Measurements from ENCODE around the gene C11orf98. TPM values are rescaled to one million over a fixed set of nuclear protein-coding genes. Genes with fewer than 3 reads are reported as not detected.

C11orf98 gene
- total RNA-seq, 1 experiment from 2014 or later = 116 TPM

Other genes with a start within 250 kb of the C11orf98 start
- not detected in 2 replicates for gene SCGB1A1, start 246.2 kb downstream of the C11orf98 start, total RNA-seq (2014; rRNA removed; shearing (Covaris generic))
- gene AHNAK, start 118.4 kb downstream of the C11orf98 start, total RNA-seq (2014; rRNA removed; shearing (Covaris generic)) = 92.3 and 107 TPM in 2 replicates
- 1,694 and 1,735 TPM in 2 replicates for gene EEF1G, start 91.3 kb downstream of the C11orf98 start, total RNA-seq (2014; rRNA removed; shearing (Covaris generic))
- 12.4 and 13.8 TPM in 2 replicates for gene TUT1, start 73.7 kb downstream of the C11orf98 start, total RNA-seq (2014; rRNA removed; shearing (Covaris generic))
- 123 and 124 TPM in 2 replicates for gene MTA2, start 63.3 kb downstream of the C11orf98 start, total RNA-seq (2014; rRNA removed; shearing (Covaris generic))
- 18.0 and 19.3 TPM in 2 replicates for gene EML3, start 52.4 kb downstream of the C11orf98 start, total RNA-seq (2014; rRNA removed; shearing (Covaris generic))
- gene ROM1, start 52.0 kb downstream of the C11orf98 start, total RNA-seq (2014; rRNA removed; shearing (Covaris generic)) = 0.33 and 2.7 TPM in 2 replicates
- gene B3GAT3, start 43.2 kb downstream of the C11orf98 start, total RNA-seq (2014; rRNA removed; shearing (Covaris generic)) = 15.0 and 17.9 TPM in 2 replicates
- gene GANAB, start 18.6 kb downstream of the C11orf98 start, total RNA-seq (2014; rRNA removed; shearing (Covaris generic)) = 128 and 165 TPM in 2 replicates
- gene INTS5, start 11.9 kb downstream of the C11orf98 start, total RNA-seq (2014; rRNA removed; shearing (Covaris generic)) = 15.4 TPM in 2 replicates
- gene CSKMT, start 102 bp upstream of the C11orf98 start, total RNA-seq (2014; rRNA removed; shearing (Covaris generic)) = 3.2 and 14.3 TPM in 2 replicates
- 7.7 and 17.7 TPM in 2 replicates for gene UQCC3, start 6.5 kb upstream of the C11orf98 start, total RNA-seq (2014; rRNA removed; shearing (Covaris generic))
- gene LBHD1, start 7.1 kb upstream of the C11orf98 start, total RNA-seq (2014; rRNA removed; shearing (Covaris generic)) = 4.9 and 6.0 TPM in 2 replicates
- 132 and 157 TPM in 2 replicates for gene UBXN1, start 13.9 kb upstream of the C11orf98 start, total RNA-seq (2014; rRNA removed; shearing (Covaris generic))
- gene LRRN4CL, start 24.3 kb upstream of the C11orf98 start, total RNA-seq (2014; rRNA removed; shearing (Covaris generic)) = 0.98 TPM in 1 of 2 replicates, not detected in the other
- 56.9 and 79.5 TPM in 2 replicates for gene BSCL2, start 42.2 kb upstream of the C11orf98 start, total RNA-seq (2014; rRNA removed; shearing (Covaris generic))
- gene GNG3, start 42.5 kb upstream of the C11orf98 start, total RNA-seq (2014; rRNA removed; shearing (Covaris generic)) = not detected in 2 replicates
- 6.8 and 8.2 TPM in 2 replicates for gene HNRNPUL2, start 62.2 kb upstream of the C11orf98 start, total RNA-seq (2014; rRNA removed; shearing (Covaris generic))
- 36.7 and 51.0 TPM in 2 replicates for gene TTC9C, start 63.3 kb upstream of the C11orf98 start, total RNA-seq (2014; rRNA removed; shearing (Covaris generic))
- 9.2 and 11.7 TPM in 2 replicates for gene ZBTB3, start 89.0 kb upstream of the C11orf98 start, total RNA-seq (2014; rRNA removed; shearing (Covaris generic))
- 94.5 and 97.1 TPM in 2 replicates for gene POLR2G, start 96.4 kb upstream of the C11orf98 start, total RNA-seq (2014; rRNA removed; shearing (Covaris generic))
- 18.3 and 27.4 TPM in 2 replicates for gene TAF6L, start 106.2 kb upstream of the C11orf98 start, total RNA-seq (2014; rRNA removed; shearing (Covaris generic))
- 40.8 and 64.5 TPM in 2 replicates for gene TMEM179B, start 122.2 kb upstream of the C11orf98 start, total RNA-seq (2014; rRNA removed; shearing (Covaris generic))
- 23.2 and 32.2 TPM in 2 replicates for gene TMEM223, start 126.8 kb upstream of the C11orf98 start, total RNA-seq (2014; rRNA removed; shearing (Covaris generic))
- 28.4 and 29.3 TPM in 2 replicates for gene NXF1, start 140.2 kb upstream of the C11orf98 start, total RNA-seq (2014; rRNA removed; shearing (Covaris generic))
- gene STX5, start 166.8 kb upstream of the C11orf98 start, total RNA-seq (2014; rRNA removed; shearing (Covaris generic)) = 26.0 and 28.2 TPM in 2 replicates
- not detected in 2 replicates for gene TEX54, start 167.6 kb upstream of the C11orf98 start, total RNA-seq (2014; rRNA removed; shearing (Covaris generic))
- gene WDR74, start 174.4 kb upstream of the C11orf98 start, total RNA-seq (2014; rRNA removed; shearing (Covaris generic)) = 147 and 152 TPM in 2 replicates
- 137 and 170 TPM in 2 replicates for gene SLC3A2, start 215.7 kb upstream of the C11orf98 start, total RNA-seq (2014; rRNA removed; shearing (Covaris generic))